Retinal pigment epithelial cell (primary cell): ENCODE results near the gene MYNN.

Experiments used
- DNase-seq: peaks from one replicate; pipeline ENCODE4 v3.0.0-alpha.2; 2010; ENCODE audit warnings: low read depth
- H3K4me3 ChIP-seq: 2 replicates; pipeline ENCODE4 v1.5.1; 2011; ENCODE audit warnings: mild to moderate bottlenecking, low read length, control low read depth, moderate library complexity
- TF ChIP-seq, protein P1 (sequence below): conservative IDR thresholded peaks from 2 replicates; pipeline ENCODE4 v1.5.1; 2011; ENCODE audit warnings: low read depth, low read length, control low read depth, inconsistent platforms

The MYNN gene

DNA sequence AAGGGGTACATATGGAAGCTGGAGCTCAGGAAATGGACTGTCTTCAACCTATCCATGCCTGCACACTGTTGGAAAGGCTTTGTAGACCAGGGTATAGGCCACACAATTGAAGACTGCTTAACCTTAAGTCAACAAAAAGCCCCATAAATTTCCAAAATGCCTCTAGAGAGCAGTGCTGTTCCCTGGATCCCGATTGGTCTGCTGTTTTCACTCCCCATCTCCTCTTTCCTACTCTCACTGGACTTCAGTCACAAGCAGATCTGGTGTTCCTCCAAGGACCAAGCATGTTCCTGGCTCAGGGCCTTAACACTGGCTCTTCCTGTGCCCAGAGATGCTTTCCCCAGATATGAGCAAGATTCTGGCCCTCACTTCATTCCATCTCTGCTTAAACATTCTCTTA lies 62.3 kb downstream of the MYNN start:
- no peak overlapping the region for H3K4me3 ChIP-seq
- TF ChIP-seq, protein P1, sequence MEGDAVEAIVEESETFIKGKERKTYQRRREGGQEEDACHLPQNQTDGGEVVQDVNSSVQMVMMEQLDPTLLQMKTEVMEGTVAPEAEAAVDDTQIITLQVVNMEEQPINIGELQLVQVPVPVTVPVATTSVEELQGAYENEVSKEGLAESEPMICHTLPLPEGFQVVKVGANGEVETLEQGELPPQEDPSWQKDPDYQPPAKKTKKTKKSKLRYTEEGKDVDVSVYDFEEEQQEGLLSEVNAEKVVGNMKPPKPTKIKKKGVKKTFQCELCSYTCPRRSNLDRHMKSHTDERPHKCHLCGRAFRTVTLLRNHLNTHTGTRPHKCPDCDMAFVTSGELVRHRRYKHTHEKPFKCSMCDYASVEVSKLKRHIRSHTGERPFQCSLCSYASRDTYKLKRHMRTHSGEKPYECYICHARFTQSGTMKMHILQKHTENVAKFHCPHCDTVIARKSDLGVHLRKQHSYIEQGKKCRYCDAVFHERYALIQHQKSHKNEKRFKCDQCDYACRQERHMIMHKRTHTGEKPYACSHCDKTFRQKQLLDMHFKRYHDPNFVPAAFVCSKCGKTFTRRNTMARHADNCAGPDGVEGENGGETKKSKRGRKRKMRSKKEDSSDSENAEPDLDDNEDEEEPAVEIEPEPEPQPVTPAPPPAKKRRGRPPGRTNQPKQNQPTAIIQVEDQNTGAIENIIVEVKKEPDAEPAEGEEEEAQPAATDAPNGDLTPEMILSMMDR, result no peak
- DNase-seq, result no peak

DNA sequence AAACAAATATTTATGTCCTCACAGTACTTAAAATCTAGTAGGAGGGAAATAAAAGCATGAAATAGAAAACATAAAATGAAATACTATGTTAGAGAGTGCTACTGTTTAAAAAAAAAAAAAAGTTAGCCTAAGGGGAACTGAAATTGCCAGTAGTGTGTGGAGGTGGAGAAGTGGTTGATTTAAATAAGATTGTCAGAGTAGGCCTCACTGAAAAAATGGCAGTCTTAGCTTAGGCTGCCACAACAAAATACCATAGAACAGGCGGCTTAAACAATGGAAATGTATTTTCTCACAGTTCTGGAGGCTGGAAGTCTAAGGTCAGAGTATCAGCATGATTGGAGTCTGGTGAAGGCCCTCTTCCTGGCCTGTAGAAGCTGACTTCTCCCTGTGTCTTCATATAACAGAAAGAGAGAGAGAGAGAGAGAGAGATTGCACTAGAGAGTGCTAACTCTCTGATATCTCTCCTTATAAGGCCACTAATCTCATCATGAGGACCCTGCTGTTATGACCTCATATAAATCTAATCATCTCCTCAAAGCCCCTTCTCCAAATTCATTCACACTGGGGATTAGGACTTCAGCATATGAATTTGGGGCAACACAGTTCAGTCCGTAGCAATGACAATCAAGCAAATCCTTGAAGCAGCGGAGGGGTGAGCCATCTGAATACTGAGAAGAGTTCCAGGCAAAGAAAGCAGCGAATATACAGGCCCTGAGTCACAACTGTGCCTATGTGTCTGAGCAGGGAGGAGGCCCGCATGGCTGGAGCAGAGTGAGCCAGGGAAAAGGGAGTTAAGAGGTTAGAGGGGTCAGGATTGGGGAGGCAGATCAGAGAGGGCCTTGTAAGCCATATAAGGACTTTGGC lies 63.1 kb downstream of the MYNN start:
- TF ChIP-seq, protein P1, result no peak
- DNase-seq, result no peak
- H3K4me3 ChIP-seq, result no peak overlapping the region

DNA sequence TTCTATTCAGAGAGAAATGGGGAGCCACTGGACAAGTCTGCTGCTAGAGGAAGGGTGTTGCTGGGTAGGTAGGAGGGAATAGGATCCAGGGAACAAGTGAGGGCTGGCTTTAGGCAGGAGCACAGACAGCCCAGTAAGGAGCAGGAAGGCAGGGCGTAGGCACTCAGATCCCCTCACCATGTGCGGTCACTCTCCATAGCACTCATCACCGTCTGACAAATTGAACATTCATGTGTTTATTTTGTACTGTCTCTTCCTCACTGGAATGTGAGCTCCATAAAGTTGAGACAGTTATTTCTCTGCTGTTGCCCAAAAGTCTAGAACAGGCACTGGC lies 63.7 kb downstream of the MYNN start:
- no peak overlapping the region for H3K4me3 ChIP-seq
- TF ChIP-seq, protein P1, result no peak
- DNase-seq, result no peak

DNA sequence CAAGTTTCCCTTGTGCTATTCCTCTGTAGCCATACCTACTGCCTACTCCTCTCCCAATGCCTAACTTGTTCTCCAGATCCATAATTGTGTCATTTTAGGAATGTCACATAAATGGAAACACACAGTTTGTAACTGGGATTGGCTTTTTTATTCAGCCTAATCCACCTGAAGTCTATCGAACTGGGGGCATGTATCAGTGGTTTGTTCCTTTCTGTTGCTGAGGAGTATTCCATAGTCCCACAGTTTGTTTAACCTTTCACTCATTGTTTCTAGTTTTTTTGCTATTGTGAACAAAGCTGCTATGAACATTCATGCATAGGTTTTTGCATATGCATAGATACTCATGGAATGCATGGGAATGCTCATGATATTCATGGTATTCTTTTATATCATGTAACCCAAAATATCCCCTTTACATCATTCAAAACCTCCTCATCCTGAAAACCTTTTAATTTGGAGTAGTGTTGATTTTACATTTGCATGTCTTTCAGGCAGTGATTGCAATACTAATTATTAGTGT lies 65.4 kb downstream of the MYNN start:
- TF ChIP-seq, protein P1, result no peak
- no peak for DNase-seq
- H3K4me3 ChIP-seq, result no peak overlapping the region
